Progenitor cell of endocrine pancreas (in vitro differentiated cells): ENCODE data around the gene ASIC3. TPM values are rescaled to one million over a fixed set of nuclear protein-coding genes. Genes with fewer than 3 reads are reported as not detected.

Experiments
- DNase-seq: peaks from one replicate; pipeline ENCODE4 v3.0.0; 2021; ENCODE audit warnings: low spot score; ENCODE audit not compliant: unreplicated experiment
- H3K27ac Mint-ChIP-seq: 2 replicates; pipeline ENCODE4 v1.8.0; 2021; ENCODE audit warnings: mild to moderate bottlenecking, moderate library complexity, mixed read lengths
- H3K27me3 Mint-ChIP-seq: 2 replicates; pipeline ENCODE4 v1.8.0; 2021; ENCODE audit warnings: mixed read lengths
- H3K36me3 Mint-ChIP-seq: 2 replicates; pipeline ENCODE4 v1.8.0; 2022; ENCODE audit warnings: mixed read lengths; ENCODE audit not compliant: insufficient read depth
- H3K4me1 Mint-ChIP-seq: 2 replicates; pipeline ENCODE4 v1.8.0; 2021; ENCODE audit warnings: low read depth, mixed read lengths
- H3K4me3 Mint-ChIP-seq: 2 replicates; pipeline ENCODE4 v1.8.0; 2021; ENCODE audit warnings: low read depth, mild to moderate bottlenecking, moderate library complexity, mixed read lengths
- H3K9me3 Mint-ChIP-seq: 2 replicates; pipeline ENCODE4 v1.8.0; 2021; ENCODE audit warnings: low read depth, mixed read lengths
- CTCF ChIP-seq: fragments of 200-600 bp; sonication (generic); IDR thresholded peaks from one replicate; pipeline ENCODE4 v1.5.0; 2021; ENCODE audit warnings: antibody characterized with exemption, mild to moderate bottlenecking; ENCODE audit not compliant: unreplicated experiment
- total RNA-seq: library from RNA; stranded (reverse); gene quantifications from 2 replicates; pipeline ENCODE4 v1.2.1, GENCODE V29; 2021

Gene ASIC3
- total RNA-seq, 1 donor from 2014 or later = 5.1 TPM

- H3K4me1 Mint-ChIP-seq = peaks cover 3% of the 10 kb centered on the region
- no peak overlapping the region for H3K4me3 Mint-ChIP-seq
- no peak for DNase-seq
- no peaks in the 10 kb centered on the region for H3K36me3 Mint-ChIP-seq
- peaks cover 70% of the 10 kb centered on the region for H3K27me3 Mint-ChIP-seq
- peak overlapping the region; percentile 23 for H3K27ac Mint-ChIP-seq
- H3K9me3 Mint-ChIP-seq = no peaks in the 10 kb centered on the region
- no peak for TF ChIP-seq CTCF
Measured at GRCh38 chr7:151012031-151012692, 36.2 kb upstream of the ASIC3 start.

- Mint-ChIP-seq H3K27ac (no peak overlapping the region), H3K9me3 (no peaks in the 10 kb centered on the region), H3K36me3 (no peaks in the 10 kb centered on the region), H3K4me1 (peaks cover 3% of the 10 kb centered on the region), H3K27me3 (peaks cover 74% of the 10 kb centered on the region), H3K4me3 (no peak overlapping the region)
- DNase-seq = no peak
- peak; percentile 67 for TF ChIP-seq CTCF
Measured at GRCh38 chr7:151012911-151013347, 35.4 kb upstream of the ASIC3 start.

GRCh38 chr7:151013356-151013732 is 35.0 kb upstream of the ASIC3 start:
- H3K27ac Mint-ChIP-seq = no peak overlapping the region
- H3K27me3 Mint-ChIP-seq = peaks cover 74% of the 10 kb centered on the region
- no peak for DNase-seq
- H3K36me3 Mint-ChIP-seq = no peaks in the 10 kb centered on the region
- H3K9me3 Mint-ChIP-seq = no peaks in the 10 kb centered on the region
- no peak for TF ChIP-seq CTCF
- H3K4me3 Mint-ChIP-seq = no peak overlapping the region
- peaks cover 5% of the 10 kb centered on the region for H3K4me1 Mint-ChIP-seq

GRCh38 chr7:151013733-151014497 is 34.4 kb upstream of the ASIC3 start:
- no peak for TF ChIP-seq CTCF
- no peak overlapping the region for H3K27ac Mint-ChIP-seq
- H3K27me3 Mint-ChIP-seq = peaks cover 76% of the 10 kb centered on the region
- DNase-seq = peak; percentile 44
- H3K4me1 Mint-ChIP-seq = peaks cover 5% of the 10 kb centered on the region
- peak overlapping the region; percentile 29 for H3K4me3 Mint-ChIP-seq
- H3K9me3 Mint-ChIP-seq = no peaks in the 10 kb centered on the region
- H3K36me3 Mint-ChIP-seq = no peaks in the 10 kb centered on the region

GRCh38 chr7:151014950-151015349 is 33.4 kb upstream of the ASIC3 start:
- peaks cover 86% of the 10 kb centered on the region for H3K27me3 Mint-ChIP-seq
- no peak overlapping the region for H3K27ac Mint-ChIP-seq
- peaks cover 7% of the 10 kb centered on the region for H3K4me1 Mint-ChIP-seq
- H3K9me3 Mint-ChIP-seq = no peaks in the 10 kb centered on the region
- DNase-seq = no peak
- TF ChIP-seq CTCF = no peak
- no peak overlapping the region for H3K4me3 Mint-ChIP-seq
- no peaks in the 10 kb centered on the region for H3K36me3 Mint-ChIP-seq
